Kidney epithelial cell (primary cell): Measurements from ENCODE around the gene FHOD3. TPM values are rescaled to one million over a fixed set of nuclear protein-coding genes. Genes with fewer than 3 reads are reported as not detected.

Experiments
- DNase-seq: peaks from one replicate; pipeline ENCODE4 v3.0.0-alpha.2; 2010; ENCODE audit warnings: low read depth
- H3K27me3 ChIP-seq: 2 replicates; pipeline ENCODE4 v1.6.0; 2011; ENCODE audit warnings: low read length; ENCODE audit not compliant: control insufficient read depth, insufficient read depth
- H3K36me3 ChIP-seq: 2 replicates; pipeline ENCODE4 v1.5.1; 2011; ENCODE audit warnings: low read length; ENCODE audit not compliant: control insufficient read depth, insufficient read depth
- H3K4me3 ChIP-seq: 2 replicates; pipeline ENCODE4 v1.5.1; 2011; ENCODE audit warnings: low read depth, mild to moderate bottlenecking, control low read depth, low read length
- total RNA-seq: library from RNA; depleted of rRNA; stranded (reverse); fragments of >200 nt; gene quantifications from 2 replicates; pipeline ENCODE4 v1.2.3, GENCODE V29; 2015
- TF ChIP-seq, protein P1 (sequence below): IDR thresholded peaks from 2 replicates; pipeline ENCODE4 v1.5.1; 2011; ENCODE audit warnings: mild to moderate bottlenecking, moderate library complexity, low read length, control low read depth, inconsistent platforms; ENCODE audit not compliant: insufficient read depth, poor library complexity, severe bottlenecking

Gene FHOD3
- total RNA-seq, 1 donor from 2014 or later, result 47.2 TPM

DNA sequence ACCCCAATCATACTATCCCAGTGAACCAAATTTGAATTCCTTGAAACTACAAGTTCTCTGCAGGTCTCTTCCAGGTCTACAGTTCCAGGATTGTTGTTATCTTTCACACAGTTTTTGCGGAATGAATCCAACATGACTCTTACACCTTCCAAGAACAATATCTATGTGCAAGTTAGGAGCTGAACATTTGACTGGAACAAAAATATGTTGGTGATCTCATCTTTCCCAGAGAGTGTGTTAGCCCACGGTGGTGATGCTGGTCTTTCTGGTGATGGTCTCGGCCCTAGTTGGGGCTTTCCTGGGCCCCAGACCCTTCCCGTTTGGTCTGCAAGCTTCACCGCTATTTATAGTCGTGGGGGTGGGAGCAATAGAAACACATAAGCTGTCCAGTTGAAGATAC lies 357.6 kb downstream of the FHOD3 start:
- TF ChIP-seq, protein P1, sequence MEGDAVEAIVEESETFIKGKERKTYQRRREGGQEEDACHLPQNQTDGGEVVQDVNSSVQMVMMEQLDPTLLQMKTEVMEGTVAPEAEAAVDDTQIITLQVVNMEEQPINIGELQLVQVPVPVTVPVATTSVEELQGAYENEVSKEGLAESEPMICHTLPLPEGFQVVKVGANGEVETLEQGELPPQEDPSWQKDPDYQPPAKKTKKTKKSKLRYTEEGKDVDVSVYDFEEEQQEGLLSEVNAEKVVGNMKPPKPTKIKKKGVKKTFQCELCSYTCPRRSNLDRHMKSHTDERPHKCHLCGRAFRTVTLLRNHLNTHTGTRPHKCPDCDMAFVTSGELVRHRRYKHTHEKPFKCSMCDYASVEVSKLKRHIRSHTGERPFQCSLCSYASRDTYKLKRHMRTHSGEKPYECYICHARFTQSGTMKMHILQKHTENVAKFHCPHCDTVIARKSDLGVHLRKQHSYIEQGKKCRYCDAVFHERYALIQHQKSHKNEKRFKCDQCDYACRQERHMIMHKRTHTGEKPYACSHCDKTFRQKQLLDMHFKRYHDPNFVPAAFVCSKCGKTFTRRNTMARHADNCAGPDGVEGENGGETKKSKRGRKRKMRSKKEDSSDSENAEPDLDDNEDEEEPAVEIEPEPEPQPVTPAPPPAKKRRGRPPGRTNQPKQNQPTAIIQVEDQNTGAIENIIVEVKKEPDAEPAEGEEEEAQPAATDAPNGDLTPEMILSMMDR, result no peak
- DNase-seq, result no peak
- H3K27me3 ChIP-seq, result no peaks in the 10 kb centered on the region
- H3K4me3 ChIP-seq, result no peak overlapping the region
- no peaks in the 10 kb centered on the region for H3K36me3 ChIP-seq

DNA sequence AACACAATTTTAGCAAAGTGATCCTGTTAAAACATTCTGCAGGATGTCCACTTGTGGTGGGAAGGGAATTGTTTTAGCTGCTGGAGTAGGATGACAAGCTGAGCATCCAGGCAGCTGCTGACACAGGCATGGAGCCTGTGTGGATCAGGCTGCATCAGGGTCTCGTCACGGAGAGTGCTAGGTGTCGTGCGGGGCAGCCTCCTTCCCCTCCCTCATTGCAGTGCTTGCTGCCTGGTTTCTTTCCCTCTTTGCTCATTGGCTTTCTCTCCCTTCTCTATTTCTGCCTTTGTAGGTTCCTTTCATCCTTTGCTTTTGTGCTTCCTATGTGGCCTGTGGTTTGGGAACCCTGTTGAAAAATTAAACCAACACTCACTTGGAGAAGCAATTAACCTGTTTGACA lies 358.4 kb downstream of the FHOD3 start:
- TF ChIP-seq, protein P1, result no peak
- Histone ChIP-seq H3K4me3 (no peak overlapping the region), H3K36me3 (no peaks in the 10 kb centered on the region), H3K27me3 (no peaks in the 10 kb centered on the region)
- no peak for DNase-seq

DNA sequence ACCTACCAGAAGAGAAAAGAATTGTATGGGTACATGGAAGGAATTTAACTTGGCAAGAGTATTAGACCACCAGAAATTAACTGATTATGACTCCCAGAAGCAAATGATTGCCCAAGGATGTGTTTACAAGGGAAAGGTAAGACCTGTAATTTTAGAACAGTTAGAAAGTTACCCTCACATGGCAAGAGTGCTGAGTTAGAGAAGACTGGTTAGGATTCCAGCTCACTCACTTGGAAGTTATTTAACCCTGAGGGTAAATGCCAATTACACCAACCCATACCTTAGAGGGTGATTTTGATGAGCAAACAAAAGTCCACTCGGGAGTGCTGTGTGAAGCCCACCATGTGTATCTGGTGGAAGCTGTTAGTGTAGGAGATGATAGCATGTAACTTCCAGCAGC lies 361.1 kb downstream of the FHOD3 start:
- no peak overlapping the region for H3K4me3 ChIP-seq
- H3K27me3 ChIP-seq, result no peaks in the 10 kb centered on the region
- TF ChIP-seq, protein P1, result no peak
- DNase-seq, result no peak
- no peaks in the 10 kb centered on the region for H3K36me3 ChIP-seq

DNA sequence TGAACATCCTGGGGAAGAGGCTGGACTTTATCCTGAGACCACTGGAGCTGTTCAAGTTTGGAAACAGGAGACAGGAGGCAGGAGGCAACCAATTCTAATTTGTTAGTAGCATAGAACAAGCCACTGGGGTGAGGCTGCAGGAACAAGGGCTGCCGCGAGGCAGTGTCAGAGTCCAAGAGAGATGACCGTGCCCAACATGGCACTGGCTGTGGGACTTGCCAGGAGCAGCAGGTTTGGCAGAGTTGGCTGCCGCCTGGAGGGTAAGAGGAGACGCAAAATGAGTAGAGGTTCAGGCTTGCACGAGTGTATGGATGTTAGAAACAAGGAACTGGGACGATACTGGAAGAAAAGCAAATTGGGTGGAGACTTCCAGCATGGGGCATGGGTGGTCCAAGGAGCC lies 362.8 kb downstream of the FHOD3 start:
- H3K4me3 ChIP-seq, result no peak overlapping the region
- TF ChIP-seq, protein P1, result no peak
- no peak for DNase-seq
- H3K27me3 ChIP-seq, result no peaks in the 10 kb centered on the region
- H3K36me3 ChIP-seq, result no peaks in the 10 kb centered on the region

DNA sequence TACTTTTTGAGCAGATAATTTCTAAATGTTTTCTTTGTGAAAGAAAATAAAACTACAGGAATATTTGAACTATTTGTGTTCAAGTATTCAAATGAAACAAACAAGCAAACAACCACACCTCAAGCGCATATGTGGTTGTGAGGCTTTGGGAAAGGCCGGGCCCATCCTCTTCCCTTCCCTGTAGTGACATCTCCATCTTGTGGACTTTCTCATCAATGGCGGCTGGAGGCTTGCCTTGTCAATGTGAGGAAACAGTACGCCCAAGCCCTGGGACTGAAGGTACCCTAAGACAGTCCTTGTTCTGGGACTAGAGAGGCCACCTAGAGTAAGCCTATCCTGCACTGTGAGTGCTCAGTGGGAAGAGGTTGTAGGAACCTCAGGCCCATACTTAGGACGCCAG lies 364.5 kb downstream of the FHOD3 start:
- TF ChIP-seq, protein P1, result no peak
- Histone ChIP-seq H3K36me3 (no peaks in the 10 kb centered on the region), H3K27me3 (no peaks in the 10 kb centered on the region), H3K4me3 (no peak overlapping the region)
- no peak for DNase-seq

DNA sequence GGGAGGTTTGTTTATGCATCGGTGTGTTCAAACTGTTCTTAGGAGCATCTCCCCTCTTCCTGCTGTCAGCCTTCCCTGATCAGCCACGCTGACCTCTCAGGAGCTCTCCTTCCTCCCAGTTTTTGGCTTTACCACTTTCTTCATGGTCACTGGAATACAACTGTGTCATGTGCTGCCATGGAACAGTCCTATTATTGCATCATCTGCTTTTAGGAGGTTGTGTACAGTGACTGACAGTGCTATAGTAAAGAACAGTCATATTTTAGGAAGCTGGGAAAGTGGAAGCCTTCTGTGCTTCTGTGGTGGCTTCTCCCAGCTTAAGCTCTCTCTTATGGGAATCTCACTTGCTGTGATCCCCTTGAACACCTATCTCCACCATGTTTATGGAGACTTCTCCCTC lies 365.8 kb downstream of the FHOD3 start:
- no peaks in the 10 kb centered on the region for H3K27me3 ChIP-seq
- TF ChIP-seq, protein P1, result no peak
- no peak for DNase-seq

More for the DNA sequence above, 365.8 kb downstream of the FHOD3 start:
- no peaks in the 10 kb centered on the region for H3K36me3 ChIP-seq
- H3K4me3 ChIP-seq, result no peak overlapping the region
